ENCODE measurements around the gene LACTBL1. TPM values are rescaled to one million over a fixed set of nuclear protein-coding genes. Genes with fewer than 3 reads are reported as not detected.

Gene LACTBL1
- total and polyA plus RNA-seq, 12 donors = not detected

DNA sequence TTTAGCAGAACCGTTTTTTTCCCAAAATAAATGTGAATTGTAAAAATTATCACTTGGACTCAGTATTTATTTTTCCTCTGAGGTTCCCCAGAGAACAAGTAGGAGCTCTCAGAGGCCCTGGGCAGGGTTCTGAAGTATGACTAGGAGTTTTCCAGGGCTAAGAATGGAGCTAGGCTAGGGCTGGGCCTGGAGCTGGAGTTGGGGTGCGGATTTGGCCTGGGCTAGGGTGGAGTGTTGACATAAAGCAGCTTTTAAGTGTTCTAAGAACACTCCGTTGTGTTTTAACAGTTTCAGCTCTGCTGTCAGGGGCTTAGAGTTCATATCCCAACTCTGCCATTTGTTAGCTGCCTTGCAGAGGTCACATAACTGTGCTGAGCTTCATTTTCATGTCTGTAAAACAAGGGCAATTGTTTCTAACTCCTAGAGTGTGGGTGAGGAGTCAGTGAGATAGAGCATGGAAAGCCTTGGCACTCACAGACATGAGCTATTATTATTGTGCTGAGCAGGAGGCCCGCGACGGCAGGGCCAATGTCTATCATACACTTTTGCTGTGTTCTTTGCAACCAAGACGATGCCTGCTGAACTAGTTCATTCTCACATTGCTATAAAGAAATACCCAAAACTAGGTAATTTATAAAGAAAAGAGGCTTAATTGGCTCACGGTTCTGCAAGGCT lies 51.1 kb downstream of the LACTBL1 start:
- ATAC-seq = peak; percentile 49 to 84 (median 78)
- H3K4me3 ChIP-seq = no peak overlapping the region
- no peaks in the 10 kb centered on the region for H3K36me3 ChIP-seq
- H3K27ac ChIP-seq = peak overlapping the region in 8 of 10 donors; percentile 36 to 80 (median 65)
- 52 to 62% methylated on average over 8 of the region's 8 CpGs for WGBS, 2 donors
- intact Hi-C loops (cut with DNase I) = loop anchor here in 3 of 10 donors (10.0 kb wide), 2 partner anchors 217 to 247 kb away; no protein-coding TSS in a partner anchor
- no peak for TF ChIP-seq CTCF (IDR thresholded peaks at IDR 0.05)
- DNase-seq = no peak
- no peaks in the 10 kb centered on the region for H3K9me3 ChIP-seq
- H3K4me1 ChIP-seq = peaks cover 0 to 13% (median 8%) of the 10 kb centered on the region in 9 donors
- H3K27me3 ChIP-seq = peaks cover 0 to 19% (median 4%) of the 10 kb centered on the region in 7 donors

DNA sequence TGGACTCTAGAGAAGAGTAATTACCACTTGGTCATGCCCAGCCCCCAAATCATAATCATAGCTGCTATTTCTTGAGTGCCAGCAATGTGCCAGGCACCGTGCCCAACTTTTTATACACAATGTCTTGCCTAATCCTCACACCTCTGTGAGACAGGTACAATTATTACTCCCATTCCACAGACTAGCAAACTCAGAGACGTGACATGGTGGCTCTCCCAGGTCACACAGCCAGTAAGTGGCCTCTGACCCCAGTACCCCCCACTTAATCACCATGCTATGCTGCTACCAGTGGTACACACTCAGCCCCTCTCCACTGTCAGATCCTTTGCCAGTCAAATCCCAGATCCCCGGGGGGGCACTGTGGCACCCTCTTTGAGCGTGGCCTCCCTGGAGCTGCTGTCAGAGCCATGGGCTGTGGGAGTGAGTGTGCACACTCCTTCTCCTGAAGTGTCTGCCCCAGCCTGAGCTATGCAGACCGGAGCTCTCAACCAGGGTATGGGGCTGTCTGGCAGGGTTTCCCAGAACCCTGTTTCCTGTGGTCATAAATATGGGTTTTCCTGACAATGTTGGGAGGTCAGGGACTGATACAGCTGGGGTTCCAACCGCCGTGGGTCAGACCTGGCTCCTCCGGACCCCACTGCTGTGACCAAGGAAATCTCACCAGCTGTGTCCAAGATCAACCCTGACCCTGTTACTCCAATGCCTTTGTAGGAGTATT lies 51.8 kb downstream of the LACTBL1 start:
- H3K36me3 ChIP-seq = no peaks in the 10 kb centered on the region
- DNase-seq (no peak), ATAC-seq (peak in 5 of 8 donors; percentile 39 to 69 (median 63))

DNA sequence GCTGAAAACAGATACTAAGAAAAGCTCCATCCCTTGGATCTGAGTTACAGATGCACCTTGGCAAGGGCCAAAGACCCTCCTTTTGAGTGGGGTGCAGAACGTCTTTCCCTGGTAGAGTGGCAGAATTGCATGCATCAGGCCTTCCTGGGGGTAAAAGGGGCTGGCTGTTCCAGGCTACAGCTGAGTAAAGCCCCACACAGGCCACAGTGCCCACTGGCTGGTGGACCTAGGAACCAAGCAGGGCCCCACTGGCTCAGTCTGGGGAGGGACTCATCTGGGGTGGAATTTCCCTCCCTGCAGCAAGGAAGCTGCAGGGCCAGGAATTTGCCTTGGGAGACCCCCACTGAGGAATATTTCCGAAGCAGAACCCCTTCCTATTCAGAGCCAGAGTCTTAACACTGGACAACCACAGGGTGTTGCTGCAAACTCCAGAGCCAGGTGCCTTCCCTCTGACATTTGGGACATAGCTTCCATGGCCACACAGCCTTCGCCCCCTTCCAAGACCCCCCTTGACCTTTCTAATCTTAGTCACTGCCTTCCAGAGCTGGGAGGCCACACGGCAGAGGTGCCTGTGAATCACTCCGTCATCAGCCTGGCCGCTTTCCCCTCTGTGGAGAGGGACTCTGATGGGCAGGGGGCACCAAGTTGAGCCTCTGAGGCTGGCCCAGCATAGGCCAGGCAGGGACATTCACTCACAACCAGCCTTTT lies 52.5 kb downstream of the LACTBL1 start:
- Histone ChIP-seq H3K4me3 (no peak overlapping the region), H3K4me1 (peaks cover 0 to 13% (median 8%) of the 10 kb centered on the region in 9 donors), H3K36me3 (no peaks in the 10 kb centered on the region), H3K27me3 (peaks cover 0 to 15% (median 7%) of the 10 kb centered on the region in 7 donors), H3K9me3 (no peaks in the 10 kb centered on the region), H3K27ac (no peak overlapping the region)
- ATAC-seq (peak in 2 of 8 donors; percentile 23 to 25), DNase-seq (no peak)
- 67 to 70% methylated on average over 6 of the region's 6 CpGs for WGBS, 2 donors
- intact Hi-C loops (cut with DNase I) = loop anchor here in 3 of 10 donors (10.0 kb wide), 2 partner anchors 215 to 245 kb away; no protein-coding TSS in a partner anchor
- TF ChIP-seq CTCF (IDR thresholded peaks at IDR 0.05) = no peak

More for the DNA sequence above, 51.8 kb downstream of the LACTBL1 start:
- no peak overlapping the region for H3K4me3 ChIP-seq
- H3K27ac ChIP-seq = peak overlapping the region in 8 of 10 donors; percentile 36 to 80 (median 65)
- TF ChIP-seq CTCF (IDR thresholded peaks at IDR 0.05) = no peak
- H3K4me1 ChIP-seq = peaks cover 0 to 13% (median 8%) of the 10 kb centered on the region in 9 donors
- intact Hi-C loops (cut with DNase I) = loop anchor here in 3 of 10 donors (10.0 kb wide), 2 partner anchors 216 to 246 kb away; no protein-coding TSS in a partner anchor
- WGBS, 2 donors = 51 to 63% methylated on average over 8 of the region's 8 CpGs
- peaks cover 0 to 16% (median 7%) of the 10 kb centered on the region in 7 donors for H3K27me3 ChIP-seq
- no peaks in the 10 kb centered on the region for H3K9me3 ChIP-seq

Data from heart right ventricle (tissue), 16 donors.